ENCODE measurements around the gene SPCS2. TPM values are rescaled to one million over a fixed set of nuclear protein-coding genes. Genes with fewer than 3 reads are reported as not detected.

SPCS2 gene
- total RNA-seq, 2 experiments from 2014 or later = 112 to 114 TPM

GRCh38 chr11:75022759-75023396, 73.8 kb downstream of the SPCS2 start:
- Mint-ChIP-seq H3K36me3 (peaks cover 9% of the 10 kb centered on the region), H3K4me1 (no peaks in the 10 kb centered on the region), H3K4me3 (no peak overlapping the region), H3K27me3 (no peaks in the 10 kb centered on the region), H3K9me3 (peaks cover 4% of the 10 kb centered on the region), H3K27ac (no peak overlapping the region)
- DNase-seq (peak; percentile 77), ATAC-seq (ENCODE audit: low read depth) (peak; percentile 91)
- POLR2A ChIA-PET = no interaction called here

GRCh38 chr11:75023446-75024067, 74.5 kb downstream of the SPCS2 start:
- H3K4me3 Mint-ChIP-seq = no peak overlapping the region
- DNase-seq (no peak), ATAC-seq (ENCODE audit: low read depth) (no peak)
- H3K4me1 Mint-ChIP-seq = no peaks in the 10 kb centered on the region
- peaks cover 4% of the 10 kb centered on the region for H3K36me3 Mint-ChIP-seq
- no peaks in the 10 kb centered on the region for H3K27me3 Mint-ChIP-seq
- POLR2A ChIA-PET = no interaction called here
- H3K27ac Mint-ChIP-seq = no peak overlapping the region
- peaks cover 4% of the 10 kb centered on the region for H3K9me3 Mint-ChIP-seq

DNA sequence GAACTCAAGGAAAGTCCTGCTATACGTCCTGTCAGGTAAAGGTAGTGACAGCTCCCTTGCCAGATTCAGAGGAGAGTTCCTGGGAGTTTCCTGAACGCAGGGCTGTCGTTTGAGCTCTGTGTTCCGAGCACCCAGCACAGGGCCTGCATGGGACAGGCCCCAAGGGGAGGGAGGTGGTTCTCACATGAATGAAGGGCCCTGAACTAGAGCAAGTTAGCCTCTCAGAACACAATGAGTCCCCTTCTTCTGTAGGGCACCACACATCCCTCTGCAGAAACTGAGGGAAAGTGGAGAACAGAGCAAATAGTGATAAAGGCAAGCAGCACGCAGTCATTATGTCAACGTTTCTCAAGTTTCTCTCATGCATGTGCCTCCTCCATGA, 75.0 kb downstream of the SPCS2 start:
- POLR2A ChIA-PET = no interaction called here
- H3K36me3 Mint-ChIP-seq = no peaks in the 10 kb centered on the region
- no peaks in the 10 kb centered on the region for H3K27me3 Mint-ChIP-seq
- H3K9me3 Mint-ChIP-seq = no peaks in the 10 kb centered on the region
- no peak overlapping the region for H3K4me3 Mint-ChIP-seq
- H3K4me1 Mint-ChIP-seq = no peaks in the 10 kb centered on the region
- H3K27ac Mint-ChIP-seq = no peak overlapping the region
- ATAC-seq (ENCODE audit: low read depth) = no peak
- DNase-seq = no peak

DNA sequence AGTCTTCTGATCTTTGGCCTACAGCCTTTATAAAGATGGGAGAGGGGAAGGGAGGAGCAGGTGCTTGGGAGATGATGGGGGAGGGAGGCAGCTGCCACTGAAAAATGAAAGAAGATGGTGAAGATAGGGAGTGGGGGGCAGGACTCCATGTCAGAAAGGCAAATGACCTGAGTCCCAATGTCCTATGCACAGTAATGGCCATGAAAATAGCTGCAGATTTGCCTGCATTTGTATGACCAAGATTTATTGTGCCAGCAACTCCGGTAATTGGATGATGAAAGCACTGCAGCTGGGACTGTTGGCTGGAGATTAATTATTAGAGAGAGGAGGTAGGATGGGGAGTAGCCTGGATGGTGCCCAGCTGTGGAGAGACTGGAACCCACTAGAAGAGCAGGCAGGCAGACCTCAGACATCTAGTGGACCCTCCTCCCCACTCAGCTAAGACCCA, 75.7 kb downstream of the SPCS2 start:
- Mint-ChIP-seq H3K9me3 (no peaks in the 10 kb centered on the region), H3K36me3 (no peaks in the 10 kb centered on the region), H3K4me1 (no peaks in the 10 kb centered on the region), H3K27me3 (no peaks in the 10 kb centered on the region), H3K27ac (no peak overlapping the region), H3K4me3 (no peak overlapping the region)
- ATAC-seq (ENCODE audit: low read depth) (no peak), DNase-seq (no peak)
- POLR2A ChIA-PET = no interaction called here

DNA sequence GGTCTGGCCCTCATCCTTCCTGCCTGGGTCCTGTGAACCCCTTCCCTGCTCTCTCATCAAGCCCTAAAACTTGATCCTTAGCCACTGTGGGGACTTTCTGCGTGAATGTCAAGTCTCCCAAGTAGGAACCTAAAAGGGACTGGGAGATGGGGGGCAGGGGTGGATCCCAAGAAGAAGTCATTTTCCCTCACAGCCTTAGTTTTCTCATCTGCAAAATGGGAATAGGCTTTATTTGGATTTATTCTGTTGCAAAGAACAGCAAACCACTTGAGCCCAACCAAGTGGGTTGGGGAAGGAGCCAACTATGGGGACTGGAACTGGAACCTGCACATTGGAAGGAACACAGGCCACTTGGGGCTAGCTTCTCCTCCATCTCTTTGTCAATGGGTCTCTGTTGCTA, 76.5 kb downstream of the SPCS2 start:
- Mint-ChIP-seq H3K4me3 (no peak overlapping the region), H3K4me1 (no peaks in the 10 kb centered on the region), H3K36me3 (no peaks in the 10 kb centered on the region), H3K27me3 (no peaks in the 10 kb centered on the region), H3K27ac (no peak overlapping the region), H3K9me3 (no peaks in the 10 kb centered on the region)
- POLR2A ChIA-PET = no interaction called here
- no peak for ATAC-seq (ENCODE audit: low read depth)
- no peak for DNase-seq

- H3K4me3 Mint-ChIP-seq = no peak overlapping the region
- no peaks in the 10 kb centered on the region for H3K27me3 Mint-ChIP-seq
- peaks cover 4% of the 10 kb centered on the region for H3K4me1 Mint-ChIP-seq
- no peaks in the 10 kb centered on the region for H3K36me3 Mint-ChIP-seq
- no peaks in the 10 kb centered on the region for H3K9me3 Mint-ChIP-seq
- no peak for DNase-seq
- ATAC-seq (ENCODE audit: low read depth) = no peak
- no peak overlapping the region for H3K27ac Mint-ChIP-seq
- POLR2A ChIA-PET = no interaction called here
Observed at GRCh38 chr11:75028321-75028720, 79.3 kb downstream of the SPCS2 start.

Other genes with a start within 250 kb of the SPCS2 start
- not detected for gene CHRDL2, start 217.8 kb upstream of the SPCS2 start, total RNA-seq
- 10 to 100 TPM; 18.7 to 20.8 TPM for gene RNF169, start 200.4 kb upstream of the SPCS2 start, total RNA-seq
- gene XRRA1, start 175 bp upstream of the SPCS2 start, total RNA-seq = 10 to 100 TPM; 36.0 to 42.9 TPM
- gene NEU3, start 39.7 kb downstream of the SPCS2 start, total RNA-seq = 10 to 100 TPM; 13.6 to 17.3 TPM
- not detected for gene OR2AT4, start 147.6 kb downstream of the SPCS2 start, total RNA-seq
- gene SLCO2B1, start 201.8 kb downstream of the SPCS2 start, total RNA-seq = 1 to 10 TPM; 1.1 to 2.6 TPM

Data from activated naive CD8-positive, alpha-beta T cell treated with anti-CD3 and anti-CD28 coated beads, Interleukin-2, amount 10 ng/mL, durations not matched to agents 7 days and 5 days (primary cell).